Left lung (tissue), 14 donors: Measurements from ENCODE around the gene KIAA1614. TPM values are rescaled to one million over a fixed set of nuclear protein-coding genes. Genes with fewer than 3 reads are reported as not detected.
A peak's percentile ranks its signal among the peaks of the same experiment; 100 is the strongest.

Experiments used
- ATAC-seq: fragments of 200-7000 bp; cut with Tn5 transposase; one replicate; pipeline ENCODE4 v1.9.1; 2020; ENCODE audit warnings: moderate library complexity
- DNase-seq, 4 donors: peaks; one replicate each; pipeline ENCODE4 v3.0.0-alpha.2; 2013 to 2020
- H3K27ac ChIP-seq, 2 donors: fragments of 200-600 bp; sonication (generic) in 1 of 2; one replicate each; pipeline versions ENCODE4 v1.5.0 to v1.8.0; 2020 to 2021
- H3K27me3 ChIP-seq, 2 donors: fragments of 200-600 bp; sonication (generic) in 1 of 2; one replicate each; pipeline versions ENCODE4 v1.5.0 to v1.8.0; 2020 to 2021
- H3K36me3 ChIP-seq, 2 donors: fragments of 200-600 bp; sonication (generic) in 1 of 2; one replicate each; pipeline versions ENCODE4 v1.5.0 to v1.8.0; 2020 to 2021
- H3K4me1 ChIP-seq, 2 donors: fragments of 200-600 bp; one replicate each; pipeline ENCODE4 v1.8.0; 2021
- H3K4me3 ChIP-seq, 2 donors: fragments of 200-600 bp; sonication (generic) in 1 of 2; one replicate each; pipeline versions ENCODE4 v1.5.0 to v1.8.0; 2020 to 2021; ENCODE audit warnings: mild to moderate bottlenecking in 1 of 2
- H3K9me3 ChIP-seq, 2 donors: fragments of 200-600 bp; sonication (generic) in 1 of 2; one replicate each; pipeline versions ENCODE4 v1.5.0 to v1.8.0; 2020 to 2021
- intact Hi-C, 2 donors: fragments of 100-400 bp; cut with DNase I; formaldehyde crosslinking; loops; one replicate each; pipeline versions ENCODE4 v1.11.2 to v1.14.2; 2022
- long read RNA-seq, 12 donors: library from polyadenylated mRNA in 2 of 12; unstranded in 2 of 12; transcript quantifications; one replicate each; pipeline ENCODE4 v2.0.0 and lab custom pipeline, GENCODE V29; 2019 to 2026
- polyA plus RNA-seq, 6 donors: library from polyadenylated mRNA; unstranded; fragments of 120-200 nt; gene quantifications; one replicate each; pipeline ENCODE4 v1.2.1, GENCODE V29; 2013; ENCODE audit not compliant: insufficient read length in 6 of 6
- total RNA-seq, 2 donors: library from RNA; stranded (reverse); fragmentation: NEBNext Ultra II Directional; extraction: Animal tissue kit (Norgen Biotek cat#: 25700); gene quantifications; one replicate each; pipeline ENCODE4 v1.2.1, GENCODE V29; 2021
- TF ChIP-seq, protein P1 (sequence below), 2 donors: fragments of 200-600 bp; sonication (generic) in 1 of 2; IDR thresholded peaks; one replicate each; pipeline versions ENCODE4 v1.5.0 to v1.8.0; 2021; ENCODE audit warnings: antibody characterized with exemption in 2 of 2
- donor health status: DM: no; HTN: yes; CAD: no.
- donor health status: DM: no; HTN: no; CAD: no.

Gene KIAA1614, protein sequence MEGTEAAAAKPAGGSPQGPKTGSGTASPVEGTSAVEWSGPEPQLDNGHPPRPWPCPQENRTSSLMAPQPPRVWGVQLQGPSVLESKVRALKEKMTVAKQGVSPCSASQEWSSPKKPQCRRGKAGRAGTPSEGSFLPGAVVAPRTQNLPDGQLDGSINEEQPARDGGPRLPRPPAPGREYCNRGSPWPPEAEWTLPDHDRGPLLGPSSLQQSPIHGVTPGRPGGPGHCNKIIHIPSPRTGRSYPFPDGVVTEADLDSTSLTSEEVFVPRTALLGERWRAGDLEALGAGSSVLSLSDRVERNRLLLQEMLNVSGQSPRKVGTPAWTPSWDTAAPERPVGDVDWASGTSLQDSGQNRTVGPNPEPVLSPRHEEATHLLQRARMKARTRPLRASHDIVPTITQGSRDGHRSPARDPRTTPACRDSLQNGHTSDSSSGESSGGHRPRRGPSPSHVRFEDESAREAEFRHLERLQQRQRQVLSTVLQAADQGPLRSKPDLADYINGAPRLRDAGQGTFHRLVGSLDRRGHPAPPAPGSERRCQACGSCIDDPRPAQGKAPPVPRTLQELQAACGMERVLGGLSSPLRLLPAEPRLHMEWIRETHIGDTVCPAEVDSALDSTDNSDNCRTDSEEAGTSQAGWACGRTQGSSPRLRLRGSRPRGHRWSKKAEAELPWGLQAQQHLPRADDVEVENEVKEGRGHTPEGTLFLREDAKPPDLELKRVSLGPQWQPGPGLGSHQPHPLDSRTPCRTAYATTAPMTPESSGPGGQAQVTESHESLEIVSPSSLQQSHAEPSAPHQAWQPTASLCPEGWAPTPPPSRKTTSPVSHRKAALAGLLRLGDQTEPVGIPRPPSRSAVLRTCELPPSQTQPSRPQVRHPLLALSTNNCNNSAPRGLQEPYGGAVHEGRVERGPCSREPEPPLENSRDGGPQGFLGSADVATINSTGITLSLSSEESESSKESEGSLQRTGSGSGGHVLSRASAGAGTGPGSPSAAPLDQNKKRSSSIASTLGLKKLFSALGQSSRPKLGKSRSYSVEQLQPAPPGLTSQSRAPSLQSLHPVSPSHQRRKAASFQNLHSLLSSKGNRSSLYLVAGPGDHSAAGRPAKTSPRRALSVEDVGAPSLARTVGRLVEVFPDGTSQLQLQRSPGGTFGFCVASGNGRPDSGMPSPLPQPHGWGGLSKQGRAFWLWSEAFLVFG
- total RNA-seq: 1 to 10 TPM; 3.6 to 5.1 TPM
- polyA plus RNA-seq: 10 to 100 TPM in 4 of 6 donors, 1 to 10 TPM in 2; 6.2 to 13.4 (median 10.3) TPM
- long read RNA-seq, donor 1: 0 reads
- long read RNA-seq, donor 2, partial matches to known transcripts: 34 of 35 reads
- long read RNA-seq, donor 2, other reads (novel, unspliced or antisense): 0 of 35 reads
- long read RNA-seq, donor 3: 0 reads
- long read RNA-seq, donor 4: 0 reads
- long read RNA-seq, donor 5: 0 reads
- long read RNA-seq, donor 6: 0 reads
- long read RNA-seq, donor 7: 0 reads
- long read RNA-seq, donor 8: 0 reads
- long read RNA-seq, donor 9: 0 reads
- long read RNA-seq, donor 10: 0 reads
- long read RNA-seq, donor 11: 0 reads
- long read RNA-seq, donor 12, full-length matches to known transcripts: 2 of 2 reads
- long read RNA-seq, donor 12, partial matches to known transcripts: 0 of 2 reads
- long read RNA-seq, donor 12, other reads (novel, unspliced or antisense): 0 of 2 reads

DNA sequence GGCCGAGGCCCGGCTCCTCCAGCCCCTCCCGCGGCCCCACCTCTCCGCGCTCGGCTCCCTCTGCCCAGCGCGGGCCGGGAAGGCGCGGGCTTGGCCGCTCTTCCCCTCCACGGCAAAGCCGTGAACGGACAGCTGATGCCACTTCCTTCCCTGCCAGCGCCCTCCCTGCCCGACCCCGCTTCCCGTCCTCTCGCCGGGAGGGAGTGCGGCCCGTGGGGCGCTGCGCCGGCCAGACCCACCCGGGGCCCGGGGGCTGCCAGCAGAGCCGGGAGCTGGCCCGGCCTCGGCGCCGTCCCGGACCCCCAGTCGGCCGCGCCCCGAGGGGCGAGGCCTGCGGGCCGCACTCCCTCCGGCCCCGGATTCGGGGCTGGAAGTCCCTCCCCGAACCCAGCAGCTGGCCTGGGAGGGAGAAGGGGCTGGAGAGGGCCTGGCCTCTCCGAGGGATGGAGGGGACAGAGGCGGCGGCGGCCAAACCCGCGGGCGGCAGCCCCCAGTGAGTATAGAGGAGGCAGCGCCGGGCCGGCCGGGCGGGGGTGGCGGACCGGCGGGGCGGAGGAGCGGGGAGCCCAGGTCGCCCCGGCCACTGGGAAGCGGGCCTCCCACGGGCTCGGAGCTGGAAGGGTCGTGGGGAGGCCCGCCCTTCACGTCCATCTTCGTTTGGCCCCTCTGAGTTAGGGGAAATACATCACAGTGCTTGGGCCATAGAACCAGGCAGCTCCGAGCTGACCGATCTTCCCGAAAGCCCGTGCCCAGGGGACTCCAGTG is at the start of gene KIAA1614:
Gene KIAA1614, plus strand, starts transcription at position 97 of the 765 bp plus-strand sequence. Its CDS starts 347 bp downstream, at position 444.
- Histone ChIP-seq H3K27me3 (peaks cover 14 to 49% of the 10 kb centered on the region in 2 donors), H3K4me3 (peak within 1 kb of the TSS; percentile 52 to 54), H3K27ac (peak within 1 kb of the TSS; percentile 75 to 87), H3K36me3 (no peaks in the 10 kb centered on the region), H3K4me1 (peaks cover 0 to 24% of the 10 kb centered on the region in 2 donors), H3K9me3 (no peaks in the 10 kb centered on the region)
- ATAC-seq: peak; percentile 74
- intact Hi-C loops: no loop called here
- TF ChIP-seq, protein P1, sequence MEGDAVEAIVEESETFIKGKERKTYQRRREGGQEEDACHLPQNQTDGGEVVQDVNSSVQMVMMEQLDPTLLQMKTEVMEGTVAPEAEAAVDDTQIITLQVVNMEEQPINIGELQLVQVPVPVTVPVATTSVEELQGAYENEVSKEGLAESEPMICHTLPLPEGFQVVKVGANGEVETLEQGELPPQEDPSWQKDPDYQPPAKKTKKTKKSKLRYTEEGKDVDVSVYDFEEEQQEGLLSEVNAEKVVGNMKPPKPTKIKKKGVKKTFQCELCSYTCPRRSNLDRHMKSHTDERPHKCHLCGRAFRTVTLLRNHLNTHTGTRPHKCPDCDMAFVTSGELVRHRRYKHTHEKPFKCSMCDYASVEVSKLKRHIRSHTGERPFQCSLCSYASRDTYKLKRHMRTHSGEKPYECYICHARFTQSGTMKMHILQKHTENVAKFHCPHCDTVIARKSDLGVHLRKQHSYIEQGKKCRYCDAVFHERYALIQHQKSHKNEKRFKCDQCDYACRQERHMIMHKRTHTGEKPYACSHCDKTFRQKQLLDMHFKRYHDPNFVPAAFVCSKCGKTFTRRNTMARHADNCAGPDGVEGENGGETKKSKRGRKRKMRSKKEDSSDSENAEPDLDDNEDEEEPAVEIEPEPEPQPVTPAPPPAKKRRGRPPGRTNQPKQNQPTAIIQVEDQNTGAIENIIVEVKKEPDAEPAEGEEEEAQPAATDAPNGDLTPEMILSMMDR (IDR thresholded peaks at IDR 0.05): no peak
- peak; percentile 33 to 84 (median 74) for DNase-seq

DNA sequence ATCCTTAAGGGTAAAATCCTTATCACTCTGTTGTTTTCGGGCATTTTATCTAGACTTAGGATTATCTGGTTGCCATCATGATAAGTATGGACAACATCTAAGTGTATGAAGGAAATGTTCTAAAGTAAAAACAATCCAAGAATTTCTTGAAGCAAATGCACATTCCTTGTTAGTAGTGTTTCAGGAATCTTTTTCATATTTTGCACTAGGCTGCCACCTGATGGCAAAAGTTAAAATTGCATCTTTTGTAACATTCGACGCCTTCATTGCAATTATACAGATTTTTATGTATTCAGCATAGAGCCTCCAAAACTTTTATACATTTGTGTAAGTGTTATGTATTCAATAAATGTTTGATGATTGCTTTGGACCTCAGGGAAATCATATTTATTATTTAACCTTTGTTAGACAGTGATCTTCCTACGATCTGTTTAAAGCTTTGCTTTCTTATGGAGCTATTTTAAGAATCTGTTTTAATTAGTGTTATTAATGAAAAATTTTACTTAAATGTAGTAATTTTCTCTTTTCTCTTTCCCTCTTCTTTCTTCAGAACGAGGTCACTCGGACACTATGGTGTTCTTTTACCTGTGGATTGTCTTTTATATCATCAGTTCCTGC is 49.4 kb upstream of the KIAA1614 start:
- Histone ChIP-seq H3K36me3 (peaks cover 0 to 18% of the 10 kb centered on the region in 2 donors), H3K27me3 (no peaks in the 10 kb centered on the region), H3K4me1 (peaks cover 0 to 7% of the 10 kb centered on the region in 2 donors), H3K4me3 (no peak overlapping the region), H3K27ac (no peak overlapping the region), H3K9me3 (no peaks in the 10 kb centered on the region)
- intact Hi-C loops: loop anchor here in 1 of 2 donors (5.0 to 10.0 kb wide), 2 partner anchors 228 to 346 kb away; partner anchors contain the start of gene XPR1
- peak; percentile 84 for ATAC-seq
- TF ChIP-seq, protein P1 (IDR thresholded peaks at IDR 0.05): peak; percentile 56 to 72
- peak in 2 of 4 donors; percentile 51 to 66 for DNase-seq

DNA sequence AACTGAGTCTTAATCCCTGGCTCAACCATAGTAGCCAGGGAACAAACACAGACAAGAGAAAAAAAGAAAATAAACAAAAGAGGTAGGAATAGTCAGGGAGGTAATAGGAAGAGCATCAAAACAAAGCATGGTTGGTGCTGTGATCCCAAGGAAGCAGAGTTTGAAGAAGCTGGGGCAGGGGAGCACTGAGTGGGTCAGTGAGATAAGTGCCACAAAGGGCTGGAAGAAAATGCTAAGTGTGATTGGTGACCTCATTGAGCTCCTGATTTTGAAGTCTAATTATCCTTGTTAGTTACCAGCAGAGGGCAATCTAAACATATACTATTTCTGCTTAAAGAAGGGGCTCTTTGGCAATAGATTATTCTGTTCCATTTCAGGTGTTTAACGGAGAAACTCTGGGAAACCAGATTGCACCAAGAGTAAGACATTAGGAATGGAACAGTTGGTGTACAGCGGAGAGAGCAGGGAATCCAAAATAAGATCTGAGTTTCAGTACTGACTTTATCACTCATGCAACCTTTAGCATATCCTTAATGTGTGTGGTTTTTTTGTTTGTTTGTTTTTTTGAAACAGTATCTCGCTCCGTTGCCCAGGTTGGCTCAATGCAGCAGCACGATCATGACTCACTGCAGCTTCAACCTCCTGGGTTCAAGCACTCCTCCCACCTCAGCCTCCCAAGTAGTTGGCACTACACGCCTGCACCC is 30.7 kb upstream of the KIAA1614 start:
- no peaks in the 10 kb centered on the region for H3K4me1 ChIP-seq
- H3K4me3 ChIP-seq: no peak overlapping the region
- peak in 2 of 4 donors; percentile 37 to 49 for DNase-seq
- no peaks in the 10 kb centered on the region for H3K27me3 ChIP-seq
- ATAC-seq: peak; percentile 83
- TF ChIP-seq, protein P1 (IDR thresholded peaks at IDR 0.05): peak; percentile 27 to 40
- no peak overlapping the region for H3K27ac ChIP-seq
- intact Hi-C loops: loop anchor here in 1 of 2 donors (5.0 kb wide), 1 partner anchor 285 kb away; no protein-coding TSS in a partner anchor
- H3K36me3 ChIP-seq: peaks cover 0 to 28% of the 10 kb centered on the region in 2 donors
- no peaks in the 10 kb centered on the region for H3K9me3 ChIP-seq
